GM12874 (cell line): ENCODE results near the gene TRMT2A.

Source experiments
- CTCF ChIP-seq: IDR thresholded peaks from 2 replicates; pipeline ENCODE4 v1.5.1; 2011; ENCODE audit warnings: low read depth, mild to moderate bottlenecking, control low read depth, low read length, moderate library complexity; ENCODE audit not compliant: insufficient read depth

TRMT2A gene

GRCh38 chr22:20158391-20159036, 41.5 kb upstream of the TRMT2A start:
- no peak for TF ChIP-seq CTCF

DNA sequence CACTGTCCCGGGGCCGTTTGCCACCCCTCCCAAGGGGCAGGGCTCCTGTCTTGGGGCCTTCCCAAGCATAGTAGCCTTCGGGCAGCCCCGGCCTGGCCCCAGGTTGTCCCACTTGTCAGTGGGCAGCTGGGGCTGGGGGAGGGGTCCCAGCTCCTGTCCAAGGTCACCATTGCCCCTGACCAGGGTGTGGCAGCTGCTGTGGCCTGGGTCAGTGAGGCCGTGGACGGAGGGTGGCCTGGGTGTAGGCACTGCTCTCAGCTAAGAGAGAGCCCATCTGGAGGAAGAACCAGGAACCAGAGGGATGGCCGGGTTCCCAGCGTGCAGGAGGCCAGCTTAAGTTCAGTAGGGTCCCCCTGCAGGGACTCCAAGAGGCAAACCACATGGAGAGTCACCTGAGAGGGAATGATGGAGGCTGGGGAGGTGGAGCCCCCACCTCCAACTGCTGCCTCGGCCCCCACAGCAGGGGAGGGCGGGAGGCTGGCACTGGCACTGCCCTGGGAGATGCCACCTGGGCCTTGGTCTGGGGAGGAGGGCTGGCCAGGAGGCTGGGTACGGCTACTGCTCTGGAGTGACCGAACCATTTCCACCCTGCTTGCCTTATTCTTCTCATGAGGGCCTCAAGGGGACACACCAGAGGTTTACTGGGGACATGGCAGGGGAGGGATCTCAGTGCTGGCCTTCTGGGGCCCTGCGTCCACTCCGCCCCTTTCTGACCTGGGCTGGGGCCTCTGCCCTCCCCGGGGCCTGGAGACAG, 40.6 kb upstream of the TRMT2A start:
- no peak for TF ChIP-seq CTCF

GRCh38 chr22:20156611-20157429, 39.8 kb upstream of the TRMT2A start:
- peak; percentile 97 for TF ChIP-seq CTCF

DNA sequence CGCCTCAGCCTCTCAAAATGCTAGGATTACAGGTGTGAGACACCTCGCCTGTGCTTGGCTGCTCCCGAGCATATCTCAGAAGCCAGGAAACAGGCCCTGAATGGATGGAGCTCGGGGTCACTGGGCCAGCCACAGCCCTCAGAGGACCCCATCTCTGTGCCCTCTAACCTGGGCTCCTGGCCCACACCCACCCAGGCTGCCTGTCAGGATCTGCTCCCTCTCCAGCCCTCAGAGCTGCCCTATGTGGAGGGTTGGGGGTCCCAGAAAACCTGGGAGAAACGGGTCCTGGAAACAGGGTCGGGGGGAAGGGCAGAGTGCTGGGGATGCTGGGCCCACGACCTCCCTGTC, 39.0 kb upstream of the TRMT2A start:
- TF ChIP-seq CTCF: no peak

DNA sequence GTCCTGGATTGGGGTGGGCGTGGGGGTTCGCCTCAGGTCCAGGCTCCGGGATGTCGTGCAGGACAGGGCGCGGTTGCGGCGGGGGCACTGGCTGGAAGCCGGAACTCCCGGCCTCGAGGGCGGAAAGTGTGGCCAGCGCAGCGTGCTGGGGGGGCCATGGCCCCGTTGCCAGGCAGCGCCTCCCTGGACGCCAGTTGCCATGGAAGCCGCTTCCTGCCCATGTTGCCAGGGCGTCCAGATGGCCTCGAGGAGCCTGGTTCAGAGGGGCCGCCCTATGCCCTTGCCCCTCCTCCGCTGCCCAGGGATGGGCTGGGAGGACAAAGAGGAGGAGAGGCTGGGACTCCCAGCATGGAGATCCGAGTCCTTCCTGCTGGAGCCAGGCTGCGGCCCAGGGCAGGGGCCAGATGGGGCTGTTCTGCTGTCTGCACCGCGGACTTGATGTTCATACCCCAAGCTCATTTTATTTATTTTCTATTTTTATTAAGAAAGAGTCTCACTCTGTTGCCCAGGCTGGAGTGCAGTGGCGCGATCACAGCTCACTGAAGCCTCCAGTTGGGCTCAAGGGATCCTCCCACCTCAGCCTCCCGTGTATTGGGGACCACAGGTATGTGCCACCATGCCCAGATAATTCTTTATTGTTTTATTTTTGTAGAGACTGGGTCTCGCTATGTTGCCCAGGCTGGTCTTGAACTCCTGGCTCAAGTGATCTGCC, 38.5 kb upstream of the TRMT2A start:
- no peak for TF ChIP-seq CTCF

- no peak for TF ChIP-seq CTCF
Measured at GRCh38 chr22:20154602-20155187, 37.7 kb upstream of the TRMT2A start.
